Measurements from ENCODE around the gene DSCAML1.

The DSCAML1 gene

DNA sequence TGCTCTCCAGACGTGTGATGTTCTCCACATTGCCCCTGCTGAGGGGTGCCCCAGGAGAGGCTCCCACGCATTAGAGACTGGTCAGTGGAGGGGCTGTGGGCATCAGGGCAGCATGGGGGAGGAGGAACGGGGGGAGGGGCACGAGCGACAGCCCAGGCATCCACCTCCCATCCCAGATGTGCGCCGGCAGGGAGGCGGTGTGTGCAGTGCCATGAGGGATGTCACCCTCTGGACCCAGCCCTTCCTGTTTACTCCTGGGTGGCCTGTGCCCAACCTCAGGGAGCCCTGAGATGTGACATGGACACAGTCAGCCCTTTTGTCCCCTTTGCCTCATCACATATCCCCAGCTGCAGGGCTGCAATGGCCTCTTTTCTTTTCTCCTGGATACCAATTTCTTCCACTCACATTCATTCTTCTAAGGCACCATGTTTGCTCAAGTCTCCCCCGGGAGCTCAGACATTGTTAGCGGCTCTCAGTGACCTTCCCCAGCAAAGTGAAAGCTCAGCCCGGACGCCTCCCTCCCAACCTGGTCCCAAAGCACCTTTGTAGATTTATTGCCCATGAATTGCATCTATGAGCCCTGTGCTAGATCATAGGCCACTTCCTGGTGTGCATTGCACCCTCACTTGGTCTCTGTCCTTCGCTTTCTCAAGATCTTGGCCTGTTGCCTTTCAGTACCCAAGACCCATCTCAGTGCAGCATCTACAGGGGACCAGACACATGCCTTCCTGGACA lies 318.7 kb downstream of the DSCAML1 start:
- TF ChIP-seq, protein P1, sequence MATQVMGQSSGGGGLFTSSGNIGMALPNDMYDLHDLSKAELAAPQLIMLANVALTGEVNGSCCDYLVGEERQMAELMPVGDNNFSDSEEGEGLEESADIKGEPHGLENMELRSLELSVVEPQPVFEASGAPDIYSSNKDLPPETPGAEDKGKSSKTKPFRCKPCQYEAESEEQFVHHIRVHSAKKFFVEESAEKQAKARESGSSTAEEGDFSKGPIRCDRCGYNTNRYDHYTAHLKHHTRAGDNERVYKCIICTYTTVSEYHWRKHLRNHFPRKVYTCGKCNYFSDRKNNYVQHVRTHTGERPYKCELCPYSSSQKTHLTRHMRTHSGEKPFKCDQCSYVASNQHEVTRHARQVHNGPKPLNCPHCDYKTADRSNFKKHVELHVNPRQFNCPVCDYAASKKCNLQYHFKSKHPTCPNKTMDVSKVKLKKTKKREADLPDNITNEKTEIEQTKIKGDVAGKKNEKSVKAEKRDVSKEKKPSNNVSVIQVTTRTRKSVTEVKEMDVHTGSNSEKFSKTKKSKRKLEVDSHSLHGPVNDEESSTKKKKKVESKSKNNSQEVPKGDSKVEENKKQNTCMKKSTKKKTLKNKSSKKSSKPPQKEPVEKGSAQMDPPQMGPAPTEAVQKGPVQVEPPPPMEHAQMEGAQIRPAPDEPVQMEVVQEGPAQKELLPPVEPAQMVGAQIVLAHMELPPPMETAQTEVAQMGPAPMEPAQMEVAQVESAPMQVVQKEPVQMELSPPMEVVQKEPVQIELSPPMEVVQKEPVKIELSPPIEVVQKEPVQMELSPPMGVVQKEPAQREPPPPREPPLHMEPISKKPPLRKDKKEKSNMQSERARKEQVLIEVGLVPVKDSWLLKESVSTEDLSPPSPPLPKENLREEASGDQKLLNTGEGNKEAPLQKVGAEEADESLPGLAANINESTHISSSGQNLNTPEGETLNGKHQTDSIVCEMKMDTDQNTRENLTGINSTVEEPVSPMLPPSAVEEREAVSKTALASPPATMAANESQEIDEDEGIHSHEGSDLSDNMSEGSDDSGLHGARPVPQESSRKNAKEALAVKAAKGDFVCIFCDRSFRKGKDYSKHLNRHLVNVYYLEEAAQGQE (IDR thresholded peaks at IDR 0.05; ENCODE audit: insufficient read depth in 1 of 2, low read depth in 2 of 2, low read length in 2 of 2) = no peak
- TF ChIP-seq TAF1 (IDR thresholded peaks at IDR 0.05; ENCODE audit: borderline replicate concordance, insufficient read depth, low read length) = no peak
- TF ChIP-seq POLR2AphosphoS5 (IDR thresholded peaks at IDR 0.05; ENCODE audit: low read depth, low read length) = no peak
- TF ChIP-seq SIN3A (IDR thresholded peaks at IDR 0.05; ENCODE audit: borderline replicate concordance, insufficient read depth, low read length) = no peak
- TF ChIP-seq FOXP2 (optimal IDR thresholded peaks at IDR 0.05; ENCODE audit: borderline replicate concordance, extremely low read depth, extremely low read length, insufficient read depth) = no peak

DNA sequence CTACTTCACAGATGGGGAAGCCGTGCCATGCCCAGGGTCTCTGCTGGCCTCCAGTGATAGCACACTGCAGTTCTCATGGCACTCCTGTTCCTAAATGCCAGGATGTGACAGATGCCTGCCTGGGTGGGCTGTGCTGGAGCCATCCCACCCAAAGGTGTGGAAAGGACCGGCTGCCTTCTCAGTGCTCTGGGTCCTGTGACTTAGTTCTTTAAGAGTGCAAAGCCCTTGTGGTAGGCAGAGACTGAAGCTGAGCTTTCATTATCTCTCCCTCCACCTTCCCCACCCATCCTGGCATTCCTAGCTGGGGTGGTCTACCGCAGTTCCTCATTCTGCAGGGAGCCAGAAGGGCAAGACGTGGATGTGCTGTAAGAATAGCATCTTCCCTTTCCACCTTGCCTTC lies 319.3 kb downstream of the DSCAML1 start:
- no peak for TF ChIP-seq TAF1 (IDR thresholded peaks at IDR 0.05; ENCODE audit: borderline replicate concordance, insufficient read depth, low read length)

DNA sequence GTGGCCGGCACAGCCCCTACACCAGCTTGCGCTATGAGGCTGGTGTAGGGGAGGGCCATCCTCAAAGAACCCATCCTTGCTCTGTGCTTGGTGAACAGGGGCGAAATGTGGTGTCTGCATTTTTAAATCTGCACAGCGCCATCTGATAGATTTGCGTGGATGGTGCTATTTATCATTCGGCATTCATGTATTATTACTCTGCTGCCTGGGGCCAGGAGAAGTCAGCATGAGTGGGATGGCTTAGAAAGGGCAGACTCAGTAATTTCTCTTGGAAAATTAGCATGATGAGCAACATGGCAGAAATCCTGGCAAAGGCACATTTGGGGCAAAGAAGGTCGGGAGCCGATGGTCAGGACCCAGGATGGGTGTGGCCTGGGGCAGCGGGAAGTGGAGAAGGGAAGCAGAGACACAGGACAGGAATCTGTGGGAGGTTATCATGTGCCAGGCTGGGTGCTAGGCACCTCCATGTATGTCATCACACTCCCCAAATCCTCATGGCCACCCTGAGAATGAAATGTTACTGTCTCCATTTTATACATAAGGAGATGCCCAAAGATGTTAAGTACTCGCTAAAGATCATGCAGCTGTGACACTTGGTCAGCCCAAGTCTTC lies 320.4 kb downstream of the DSCAML1 start:
- TF ChIP-seq TAF1 (IDR thresholded peaks at IDR 0.05; ENCODE audit: borderline replicate concordance, insufficient read depth, low read length) (no peak), POLR2AphosphoS5 (IDR thresholded peaks at IDR 0.05; ENCODE audit: low read depth, low read length) (no peak), SIN3A (IDR thresholded peaks at IDR 0.05; ENCODE audit: borderline replicate concordance, insufficient read depth, low read length) (no peak), FOXP2 (optimal IDR thresholded peaks at IDR 0.05; ENCODE audit: borderline replicate concordance, extremely low read depth, extremely low read length, insufficient read depth) (no peak)
- TF ChIP-seq, protein P1 (IDR thresholded peaks at IDR 0.05; ENCODE audit: insufficient read depth in 1 of 2, low read depth in 2 of 2, low read length in 2 of 2) = no peak

DNA sequence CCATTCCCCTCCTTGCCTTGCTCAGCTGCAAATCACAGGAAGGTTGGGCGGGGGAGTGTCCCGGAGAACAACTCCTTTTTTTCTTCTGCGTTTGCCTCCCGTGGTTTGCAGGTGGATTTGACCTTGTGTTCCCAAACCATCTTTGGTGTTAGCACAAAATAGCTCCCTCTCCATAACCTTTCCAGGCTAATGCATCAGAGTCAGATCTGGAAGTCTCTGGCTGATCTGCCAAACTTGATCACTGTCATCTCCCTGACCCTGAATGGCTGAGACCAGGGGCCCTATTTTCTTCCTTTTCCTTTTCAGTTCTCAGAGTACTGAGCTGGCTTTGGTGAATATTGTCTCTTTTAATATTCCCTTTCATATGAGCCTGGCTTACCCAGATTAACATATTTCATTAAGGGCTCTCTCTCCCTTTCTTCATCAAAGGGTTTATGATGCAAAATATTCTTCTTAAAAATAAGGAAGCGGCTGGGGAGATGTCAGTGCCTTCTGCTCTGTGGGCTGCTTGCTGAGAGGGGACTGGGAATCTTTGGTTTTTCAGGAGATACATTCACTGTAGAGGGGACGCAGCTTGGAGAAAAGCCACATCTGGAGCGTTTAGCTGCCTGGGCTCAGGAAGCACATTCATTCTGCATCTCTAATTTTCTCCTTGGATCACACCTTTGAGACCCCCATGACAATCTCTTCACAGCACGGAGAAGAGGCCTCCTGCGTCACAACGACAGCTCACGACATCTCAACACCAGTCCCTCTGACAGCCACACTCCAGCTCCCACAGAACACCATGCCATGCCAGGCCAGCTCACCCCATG lies 321.1 kb downstream of the DSCAML1 start:
- TF ChIP-seq FOXP2 (optimal IDR thresholded peaks at IDR 0.05; ENCODE audit: borderline replicate concordance, extremely low read depth, extremely low read length, insufficient read depth) (no peak), POLR2AphosphoS5 (IDR thresholded peaks at IDR 0.05; ENCODE audit: low read depth, low read length) (no peak), SIN3A (IDR thresholded peaks at IDR 0.05; ENCODE audit: borderline replicate concordance, insufficient read depth, low read length) (no peak), TAF1 (IDR thresholded peaks at IDR 0.05; ENCODE audit: borderline replicate concordance, insufficient read depth, low read length) (no peak)
- TF ChIP-seq, protein P1 (IDR thresholded peaks at IDR 0.05; ENCODE audit: insufficient read depth in 1 of 2, low read depth in 2 of 2, low read length in 2 of 2) = no peak

DNA sequence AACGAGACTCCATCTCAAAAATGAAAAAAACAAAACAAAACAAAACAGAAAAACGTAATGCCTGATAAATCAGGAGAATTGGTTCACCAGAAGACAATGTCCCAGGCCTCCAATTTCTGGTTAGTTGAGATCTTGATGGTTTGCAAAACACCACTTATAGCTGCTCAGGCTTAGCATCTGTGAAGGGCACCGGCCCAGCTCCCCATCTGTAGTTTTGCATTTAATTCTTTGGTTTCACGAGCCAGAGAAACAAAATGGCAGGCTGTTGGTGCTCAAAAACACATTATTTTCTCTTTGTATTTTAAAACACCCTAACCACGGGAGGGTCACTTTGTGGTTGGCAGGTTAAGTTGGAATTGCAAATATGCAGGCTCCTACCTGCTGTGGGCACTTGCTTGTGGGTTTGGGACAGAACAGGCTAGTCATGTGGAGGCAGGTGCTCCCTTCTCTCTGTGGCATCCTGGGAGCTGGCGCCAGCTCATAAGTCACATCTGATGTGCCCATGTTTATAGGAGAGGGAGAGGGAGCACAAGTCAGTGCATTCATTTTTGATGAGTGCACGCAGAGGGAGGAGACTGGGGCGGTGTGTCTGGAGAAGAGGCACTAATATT lies 323.4 kb downstream of the DSCAML1 start:
- TF ChIP-seq SIN3A (IDR thresholded peaks at IDR 0.05; ENCODE audit: borderline replicate concordance, insufficient read depth, low read length) (no peak), TAF1 (IDR thresholded peaks at IDR 0.05; ENCODE audit: borderline replicate concordance, insufficient read depth, low read length) (no peak), FOXP2 (optimal IDR thresholded peaks at IDR 0.05; ENCODE audit: borderline replicate concordance, extremely low read depth, extremely low read length, insufficient read depth) (no peak), POLR2AphosphoS5 (IDR thresholded peaks at IDR 0.05; ENCODE audit: low read depth, low read length) (no peak)
- TF ChIP-seq, protein P1 (IDR thresholded peaks at IDR 0.05; ENCODE audit: insufficient read depth in 1 of 2, low read depth in 2 of 2, low read length in 2 of 2) = no peak
